ENCODE results near the gene POLR1H.

DNA sequence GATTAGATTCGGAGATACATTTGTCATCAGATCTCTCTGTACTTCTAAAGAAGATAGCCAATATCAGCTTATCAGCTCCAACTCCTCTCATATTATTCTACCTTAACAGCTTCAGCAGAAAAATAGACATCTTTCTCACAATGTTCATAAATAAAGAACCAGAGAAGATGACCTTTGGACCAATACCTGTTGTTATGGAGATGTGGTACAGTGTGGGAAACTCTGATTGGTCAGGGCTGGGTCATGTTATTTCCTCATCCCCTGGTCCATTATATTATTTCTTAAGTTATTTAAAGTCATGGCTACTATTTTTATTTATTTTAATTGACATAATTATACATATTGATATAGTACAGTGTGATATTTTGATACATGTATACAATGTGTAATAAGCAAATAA, 35.9 kb upstream of the POLR1H start:
- TF ChIP-seq, protein P1, sequence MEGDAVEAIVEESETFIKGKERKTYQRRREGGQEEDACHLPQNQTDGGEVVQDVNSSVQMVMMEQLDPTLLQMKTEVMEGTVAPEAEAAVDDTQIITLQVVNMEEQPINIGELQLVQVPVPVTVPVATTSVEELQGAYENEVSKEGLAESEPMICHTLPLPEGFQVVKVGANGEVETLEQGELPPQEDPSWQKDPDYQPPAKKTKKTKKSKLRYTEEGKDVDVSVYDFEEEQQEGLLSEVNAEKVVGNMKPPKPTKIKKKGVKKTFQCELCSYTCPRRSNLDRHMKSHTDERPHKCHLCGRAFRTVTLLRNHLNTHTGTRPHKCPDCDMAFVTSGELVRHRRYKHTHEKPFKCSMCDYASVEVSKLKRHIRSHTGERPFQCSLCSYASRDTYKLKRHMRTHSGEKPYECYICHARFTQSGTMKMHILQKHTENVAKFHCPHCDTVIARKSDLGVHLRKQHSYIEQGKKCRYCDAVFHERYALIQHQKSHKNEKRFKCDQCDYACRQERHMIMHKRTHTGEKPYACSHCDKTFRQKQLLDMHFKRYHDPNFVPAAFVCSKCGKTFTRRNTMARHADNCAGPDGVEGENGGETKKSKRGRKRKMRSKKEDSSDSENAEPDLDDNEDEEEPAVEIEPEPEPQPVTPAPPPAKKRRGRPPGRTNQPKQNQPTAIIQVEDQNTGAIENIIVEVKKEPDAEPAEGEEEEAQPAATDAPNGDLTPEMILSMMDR (IDR thresholded peaks at IDR 0.05) = no peak
- TF ChIP-seq POLR2A (IDR thresholded peaks at IDR 0.05) = no peak

Data from vagina (tissue), 2 donors.